ENCODE results near the gene IFT122.
"Not testable (repeated sequence)": the region's sequence is repeated elsewhere in the genome, so short reads cannot be mapped to it uniquely, and the experiment has no call there.

IFT122 gene

GRCh38 chr3:129542747-129543146 lies 102.7 kb downstream of the IFT122 start:
- DNase-seq: no peak

- no peak for DNase-seq
Observed at GRCh38 chr3:129543156-129543790, 103.2 kb downstream of the IFT122 start, which contains the start of gene H1-8. H1-8 (plus strand) TSS chr3:129543175; CDS start chr3:129543219, 44 bp downstream.

- no peak for DNase-seq
Observed at GRCh38 chr3:129543999-129544398, 104.0 kb downstream of the IFT122 start.

- DNase-seq: not testable (repeated sequence)
Observed at GRCh38 chr3:129545951-129546350, 105.9 kb downstream of the IFT122 start.

GRCh38 chr3:129547241-129547640 lies 107.2 kb downstream of the IFT122 start:
- DNase-seq: no peak

GRCh38 chr3:129548104-129548965 lies 108.3 kb downstream of the IFT122 start:
- no peak for DNase-seq

- DNase-seq: no peak
Observed at GRCh38 chr3:129549006-129549800, 109.2 kb downstream of the IFT122 start.

- DNase-seq: no peak
Observed at GRCh38 chr3:129549805-129550204, 109.8 kb downstream of the IFT122 start.

GRCh38 chr3:129552287-129553050 lies 112.4 kb downstream of the IFT122 start:
- no peak for DNase-seq

- DNase-seq: no peak
Observed at GRCh38 chr3:129553171-129553570, 113.1 kb downstream of the IFT122 start.

- no peak for DNase-seq
Observed at GRCh38 chr3:129553719-129554118, 113.7 kb downstream of the IFT122 start.

GRCh38 chr3:129554356-129555152 lies 114.5 kb downstream of the IFT122 start:
- no peak for DNase-seq

GRCh38 chr3:129555153-129555550 lies 115.1 kb downstream of the IFT122 start:
- no peak for DNase-seq

GRCh38 chr3:129555616-129556357 lies 115.8 kb downstream of the IFT122 start:
- DNase-seq: no peak

- DNase-seq: no peak
Observed at GRCh38 chr3:129556358-129556695, 116.3 kb downstream of the IFT122 start.

- no peak for DNase-seq
Observed at GRCh38 chr3:129556890-129557547, 117.0 kb downstream of the IFT122 start.

- no peak for DNase-seq
Observed at GRCh38 chr3:129557548-129557894, 117.5 kb downstream of the IFT122 start.

GRCh38 chr3:129558081-129558771 lies 118.2 kb downstream of the IFT122 start:
- no peak for DNase-seq

GRCh38 chr3:129558772-129559564 lies 118.9 kb downstream of the IFT122 start:
- DNase-seq: no peak

All from NCI-H526 treated with DMSO at 0.1 percent for 48 hours (cell line).